Activated CD4-positive, CD25-positive, alpha-beta regulatory T cell (primary cell): Measurements from ENCODE around the gene TACO1.

ENCODE experiments used
- DNase-seq, 4 experiments: peaks; one replicate each; lab custom pipeline; 2025; lab: John Stamatoyannopoulos, UW

The TACO1 gene

DNA sequence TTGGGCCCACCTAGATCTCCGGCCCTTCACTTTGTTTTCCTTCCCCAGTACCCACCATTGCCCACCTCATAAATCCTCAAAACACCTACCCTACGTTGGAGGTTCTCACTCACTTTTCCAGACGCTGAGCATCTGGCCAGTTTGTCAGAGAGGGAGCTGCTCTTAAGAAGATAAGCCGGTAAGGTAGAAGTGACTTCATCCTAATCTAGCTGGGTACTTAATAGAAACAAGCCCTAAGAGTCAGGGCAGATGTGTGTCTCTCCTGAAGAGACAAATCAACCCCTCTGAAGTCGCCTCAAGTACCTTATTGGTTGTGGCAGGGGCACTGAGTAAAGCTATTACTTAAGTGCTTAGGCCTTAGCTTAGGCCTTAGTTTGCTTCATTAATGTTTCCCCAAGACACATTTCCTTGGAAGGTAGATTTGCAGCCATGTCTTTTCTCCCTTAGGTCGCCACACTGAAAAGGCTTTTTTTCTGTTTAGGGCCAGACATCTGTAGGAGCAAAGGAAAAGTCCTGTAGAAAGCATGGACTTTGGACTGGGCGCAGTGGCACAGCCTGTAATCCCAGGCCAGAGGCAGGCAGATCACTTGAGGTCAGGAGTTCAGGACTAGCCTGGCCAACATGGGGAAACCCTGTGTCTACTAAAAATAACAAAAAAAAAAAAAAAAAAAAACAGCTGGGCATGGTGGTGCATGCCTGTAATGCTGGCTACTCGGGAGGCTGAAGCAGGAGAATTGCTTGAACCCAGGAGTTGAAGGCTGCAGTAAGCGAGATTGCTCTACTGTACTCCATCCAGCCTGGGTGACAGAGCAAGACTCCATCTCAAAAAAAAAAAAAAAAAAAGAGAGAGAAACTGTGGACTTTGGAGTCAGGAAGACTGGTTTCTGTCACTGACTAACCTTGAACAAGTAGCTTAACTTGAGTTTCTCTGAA is 1.0 kb downstream of the TACO1 start:
- DNase-seq: no peak

DNA sequence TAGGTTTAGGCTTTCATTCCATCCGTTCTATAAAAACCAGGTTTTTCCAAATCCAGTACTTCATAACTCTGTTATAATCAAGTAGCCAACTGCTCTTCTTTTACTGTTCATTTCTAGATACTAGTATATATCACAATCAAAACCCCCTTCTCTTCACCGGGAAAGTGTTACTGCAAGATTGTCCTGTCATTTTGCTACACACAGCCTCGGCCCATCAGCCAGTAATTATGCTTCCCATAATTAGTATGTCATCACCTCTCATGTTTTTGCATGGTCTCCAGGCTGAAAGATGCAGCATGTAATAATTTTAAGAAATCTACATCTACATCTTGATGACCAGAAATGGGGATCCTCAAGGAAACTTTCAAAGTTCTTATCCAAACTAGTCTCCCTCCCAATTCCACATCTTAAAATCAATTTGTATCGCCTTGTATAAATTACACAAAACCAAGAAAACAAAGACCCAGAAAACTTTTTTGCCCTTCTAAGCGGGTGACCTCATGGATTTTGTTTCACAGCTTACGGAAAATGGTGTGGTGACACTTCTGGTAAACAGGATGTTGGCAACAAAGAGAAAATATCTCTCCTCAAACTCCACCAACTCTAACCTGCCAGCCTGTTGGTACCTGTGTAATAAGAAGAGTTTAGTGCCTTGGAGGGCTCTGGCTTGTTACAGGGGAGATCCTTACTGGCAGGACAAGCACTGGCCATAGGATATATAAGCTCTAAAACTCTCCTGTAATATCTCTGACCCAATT is 9.3 kb downstream of the TACO1 start:
- DNase-seq: no peak

DNA sequence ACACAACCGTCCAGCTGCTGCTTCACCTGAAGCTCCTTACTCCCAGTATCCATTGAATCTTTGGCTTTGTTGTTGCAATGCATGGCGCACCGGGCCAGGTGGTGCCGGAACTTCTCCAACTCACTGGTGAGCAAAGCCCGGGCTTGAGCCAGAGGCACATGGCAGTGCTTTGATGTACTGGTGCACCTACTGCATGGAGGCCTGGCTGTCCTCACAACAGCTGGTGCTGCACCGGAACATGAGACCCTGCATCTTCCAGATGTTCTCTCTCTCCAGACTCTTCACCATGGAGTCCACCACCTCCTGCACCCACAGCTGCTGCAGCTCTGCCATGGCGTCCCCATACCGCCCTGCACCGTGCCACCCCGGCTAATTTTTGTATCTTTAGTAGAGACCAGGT is 10.2 kb downstream of the TACO1 start:
- DNase-seq: no peak

- DNase-seq: no peak
Measured at GRCh38 chr17:63611354-63611753, 10.7 kb downstream of the TACO1 start.

DNA sequence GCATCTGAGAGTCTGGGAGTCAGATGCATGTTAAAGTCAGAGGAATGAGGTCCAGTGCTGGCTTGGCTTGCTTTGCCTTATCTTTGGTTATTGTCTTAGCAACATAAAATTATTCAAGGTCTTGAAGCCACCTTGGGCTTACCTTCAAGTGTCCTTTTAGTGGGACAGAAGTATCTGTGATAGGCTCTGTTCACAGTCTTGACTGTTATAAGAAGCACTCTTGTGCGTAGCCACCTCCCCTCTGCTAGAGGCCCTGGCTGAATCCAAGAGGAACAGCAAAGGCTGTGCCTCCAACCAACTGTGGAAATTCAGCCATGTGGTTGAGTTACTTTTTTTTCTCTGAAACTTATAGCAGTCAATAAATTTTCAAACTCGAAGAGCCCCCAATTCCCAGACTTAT is 13.0 kb downstream of the TACO1 start:
- no peak for DNase-seq

DNA sequence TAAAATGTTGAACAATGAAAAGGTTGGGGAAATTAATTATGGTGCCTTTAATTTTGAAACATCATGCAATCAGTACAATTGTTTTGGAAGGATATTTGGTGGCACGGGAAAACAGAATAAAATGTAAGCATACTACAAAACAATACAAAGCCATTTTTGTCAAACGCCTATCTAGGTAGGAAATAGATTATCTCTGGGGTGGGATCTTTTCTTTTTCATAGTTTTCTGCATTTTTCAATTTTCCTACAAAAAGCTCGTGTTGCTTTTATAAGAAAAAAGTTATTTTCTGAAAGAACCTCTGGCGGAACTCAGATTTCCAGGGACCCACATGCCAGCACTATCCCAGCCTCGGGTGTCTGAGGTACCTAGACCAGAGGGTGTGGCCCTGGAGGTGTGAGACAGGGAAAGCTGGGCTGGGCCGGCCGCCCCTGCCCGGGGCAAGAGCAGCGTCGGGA is 20.6 kb downstream of the TACO1 start:
- DNase-seq: no peak

GRCh38 chr17:63621684-63622573 is 21.2 kb downstream of the TACO1 start, which contains the start of gene MAP3K3:
Gene MAP3K3, plus strand, starts transcription at chr17:63622417. Its CDS starts 343 bp downstream, at chr17:63622760.
- peak; percentile 85 to 94 (median 90) for DNase-seq

DNA sequence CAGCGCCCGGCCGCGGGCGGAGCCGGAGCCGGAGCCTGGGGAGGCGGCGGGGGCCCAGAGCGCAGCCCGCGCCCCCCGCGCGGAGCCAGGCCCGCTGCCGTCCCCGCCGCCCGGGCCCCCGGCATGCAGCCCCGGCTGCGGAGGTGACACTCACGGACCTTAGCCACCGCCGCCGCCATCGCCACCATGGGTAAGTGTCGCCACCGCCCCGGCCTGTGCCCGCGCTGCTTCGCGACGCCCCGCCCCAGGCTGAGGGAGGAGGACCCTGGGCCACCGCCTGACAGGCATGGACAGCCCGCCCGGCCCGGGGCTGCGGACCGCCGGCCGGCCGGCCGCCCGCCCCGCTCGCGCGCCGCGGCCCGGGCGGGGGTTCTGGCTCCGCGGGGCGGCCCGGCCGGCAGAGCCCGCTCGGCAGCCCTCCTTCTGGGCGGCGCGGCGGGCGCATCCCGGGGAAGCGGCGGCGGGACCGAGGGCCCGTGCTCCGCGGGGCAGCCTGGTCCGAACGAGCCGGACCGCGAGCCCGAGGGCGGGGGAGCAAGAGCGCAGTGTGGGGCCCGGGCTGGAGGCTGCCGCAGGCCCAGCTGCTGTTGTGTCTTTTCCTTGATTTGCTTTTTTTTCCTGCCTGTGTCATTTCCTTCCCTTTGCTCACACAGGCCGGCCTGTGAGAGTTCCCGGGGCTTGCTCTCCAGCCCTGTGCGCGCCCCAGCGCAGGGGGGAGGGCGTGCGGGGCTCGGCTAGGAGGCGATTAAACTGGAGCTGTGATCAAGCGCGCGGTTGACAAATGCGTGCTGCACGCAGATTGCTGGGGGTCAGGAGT is 22.1 kb downstream of the TACO1 start:
- peak; percentile 35 to 47 (median 40) for DNase-seq

- DNase-seq: no peak
Measured at GRCh38 chr17:63623786-63624530, 23.3 kb downstream of the TACO1 start.

GRCh38 chr17:63624531-63624880 is 23.8 kb downstream of the TACO1 start:
- DNase-seq: no peak

GRCh38 chr17:63626551-63627180 is 26.0 kb downstream of the TACO1 start:
- no peak for DNase-seq

- no peak for DNase-seq
Measured at GRCh38 chr17:63629627-63630026, 28.9 kb downstream of the TACO1 start.

DNA sequence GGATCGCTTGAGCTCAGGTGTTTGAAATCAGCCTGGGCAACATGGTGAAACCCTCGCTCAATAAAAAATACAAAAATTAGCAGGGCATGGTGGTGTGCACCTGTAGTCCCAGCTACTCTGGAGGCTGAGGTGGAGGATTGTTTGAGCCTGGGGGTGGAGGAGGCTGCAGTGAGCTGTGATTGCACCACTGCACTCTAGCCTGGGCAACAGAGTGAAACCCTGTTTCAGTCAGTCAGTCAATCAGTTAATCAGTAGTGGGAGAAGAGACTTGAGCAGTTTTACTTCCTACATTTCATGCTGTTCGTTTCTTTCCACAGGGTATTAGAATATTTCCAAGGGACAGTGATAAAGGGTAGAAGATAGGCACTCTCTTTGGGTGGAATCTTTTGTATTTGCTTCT is 30.4 kb downstream of the TACO1 start:
- no peak for DNase-seq

DNA sequence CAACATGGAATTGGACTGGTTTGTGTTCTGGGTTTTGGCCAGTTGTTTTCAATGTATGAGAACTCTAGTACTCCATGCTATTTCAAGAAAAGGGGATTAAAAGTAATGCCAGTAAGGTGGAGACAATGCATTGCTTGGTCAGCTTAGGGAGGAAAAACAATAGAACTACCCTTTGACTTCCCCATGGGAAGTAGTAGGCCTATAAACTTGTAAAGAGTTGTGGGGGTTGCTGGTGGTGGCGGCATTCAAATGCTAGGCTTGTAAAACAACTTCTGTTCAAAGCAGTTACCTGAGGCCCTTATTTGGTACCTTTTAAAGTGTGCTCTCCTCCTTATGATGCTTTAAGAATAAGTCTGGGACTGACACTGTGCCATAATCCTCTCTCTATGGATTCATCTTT is 30.9 kb downstream of the TACO1 start:
- DNase-seq: no peak

DNA sequence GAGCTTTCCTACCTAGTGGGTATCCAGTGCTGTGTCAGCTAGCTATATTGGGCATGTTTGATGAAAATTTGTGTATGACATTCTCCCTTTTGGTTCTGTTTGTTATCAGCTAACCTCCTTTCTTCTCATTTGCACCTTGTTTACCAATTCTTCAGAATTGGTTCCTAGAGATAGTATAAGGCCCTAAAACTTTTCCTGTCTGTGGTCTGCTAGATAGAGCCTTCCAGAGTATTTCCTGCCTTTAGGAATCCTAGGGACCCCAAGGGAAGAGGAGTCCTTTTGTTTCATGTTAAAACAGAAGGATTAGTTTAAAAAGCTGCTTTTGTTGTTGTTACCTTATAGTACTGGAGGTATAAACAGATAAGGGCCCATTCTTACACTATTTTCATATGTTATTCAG is 33.0 kb downstream of the TACO1 start:
- DNase-seq: no peak

DNA sequence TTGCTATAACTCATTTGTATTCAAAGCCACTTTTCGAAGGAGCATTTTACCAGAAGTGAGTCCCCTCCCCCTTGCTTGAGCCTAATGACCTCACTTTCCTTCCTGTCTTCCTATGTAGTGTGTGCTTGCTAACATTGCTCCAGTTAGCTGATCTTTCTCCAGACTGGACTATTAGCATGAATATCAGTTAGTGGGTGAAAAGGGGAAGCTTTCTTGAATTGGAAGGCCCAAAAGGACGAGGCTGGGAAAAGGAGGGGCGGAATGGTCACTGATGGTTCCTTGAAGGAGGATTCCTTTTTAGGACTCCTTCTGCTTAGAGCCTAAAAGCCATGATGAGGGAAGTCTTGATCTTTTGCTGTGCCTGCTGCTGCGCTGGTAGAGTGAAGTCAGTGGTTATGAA is 33.5 kb downstream of the TACO1 start:
- no peak for DNase-seq

- DNase-seq: no peak
Measured at GRCh38 chr17:63634816-63635215, 34.1 kb downstream of the TACO1 start.

DNA sequence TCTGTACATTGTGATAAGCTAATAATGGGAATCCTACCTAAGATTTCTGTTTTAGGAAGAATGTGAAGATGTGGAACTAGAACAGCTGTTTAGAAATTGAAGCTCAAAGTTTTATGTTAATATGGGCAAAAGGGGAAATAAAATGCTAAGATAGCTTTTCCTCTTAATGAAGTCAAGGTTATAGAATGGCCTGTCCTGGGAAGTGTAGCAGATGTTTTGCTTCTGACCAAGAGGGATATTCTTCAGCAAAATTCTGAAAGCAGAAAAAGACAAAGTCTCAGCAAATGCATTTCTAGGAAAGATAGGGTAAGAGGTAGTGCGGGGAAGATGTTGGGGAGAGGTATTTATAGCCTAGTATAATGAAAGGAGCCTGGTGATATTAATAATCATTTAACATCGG is 34.6 kb downstream of the TACO1 start:
- no peak for DNase-seq

DNA sequence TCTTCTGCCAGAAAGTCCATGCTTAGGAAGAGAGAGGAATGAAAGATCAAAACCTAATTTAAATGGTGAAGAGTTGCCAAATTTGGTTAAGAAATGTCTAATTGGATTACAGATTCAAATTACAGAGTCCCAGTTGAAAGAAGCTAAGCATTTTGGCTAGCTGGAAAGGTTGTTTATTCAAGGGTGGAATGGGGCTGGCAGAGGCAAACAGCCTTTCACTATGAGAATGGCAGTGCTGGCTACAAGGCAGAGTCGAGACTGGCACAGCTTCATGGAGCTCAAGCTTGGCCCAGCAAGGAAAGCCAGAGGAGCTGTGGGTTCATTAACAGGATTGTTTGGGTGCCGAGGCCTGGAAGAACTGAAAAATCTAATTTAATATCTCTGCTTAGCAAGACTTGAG is 35.1 kb downstream of the TACO1 start:
- no peak for DNase-seq

DNA sequence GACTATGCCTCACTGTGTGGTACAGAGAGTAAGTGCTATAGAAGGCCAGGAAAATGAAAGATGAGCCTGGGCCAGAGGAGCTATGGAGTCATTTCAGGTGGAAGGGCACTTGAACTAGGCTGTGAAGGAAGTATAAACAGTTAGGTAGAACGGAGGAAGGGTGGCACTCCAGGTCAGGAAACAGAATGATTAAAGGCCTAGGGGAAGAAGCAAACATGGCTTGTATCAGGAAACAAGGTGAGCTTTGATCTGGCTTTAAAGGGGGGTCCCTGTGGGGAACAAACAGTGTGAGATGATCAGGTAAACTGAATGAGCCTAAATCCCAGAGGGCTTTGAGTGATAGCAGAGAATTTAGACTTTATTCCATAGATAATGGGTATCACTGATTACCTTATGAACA is 38.4 kb downstream of the TACO1 start:
- DNase-seq: no peak
